Body of pancreas (tissue), 4 donors: ENCODE data around the gene ESPNL. TPM values are rescaled to one million over a fixed set of nuclear protein-coding genes. Genes with fewer than 3 reads are reported as not detected.

Source experiments
- ATAC-seq: fragments of 150-250 bp; one replicate; pipeline ENCODE4 v1.9.1; 2016
- DNase-seq, 4 donors: peaks; one replicate each; pipeline ENCODE4 v3.0.0-alpha.2; 2019
- H3K27ac ChIP-seq, 4 donors: fragments of 200-600 bp; sonication (generic); 1 replicate in 3 of 4; 2 replicates in 1 of 4; pipeline versions ENCODE4 v1.5.1 to v1.6.1; 2016 to 2019; ENCODE audit warnings: mild to moderate bottlenecking in 1 of 4, mixed read lengths in 1 of 4, moderate library complexity in 1 of 4
- H3K27me3 ChIP-seq, 2 donors: fragments of 200-600 bp; sonication (generic); one replicate each; pipeline ENCODE4 v1.6.0; 2016; ENCODE audit warnings: mild to moderate bottlenecking in 1 of 2
- H3K36me3 ChIP-seq, 2 donors: fragments of 200-600 bp; sonication (generic); replicated peaks in 1 of 2; 2 replicates each; pipeline ENCODE4 v1.5.1; 2016; ENCODE audit warnings: low read depth in 2 of 2; ENCODE audit not compliant: insufficient read depth in 1 of 2
- H3K4me1 ChIP-seq: fragments of 200-600 bp; sonication (generic); one replicate; pipeline ENCODE4 v1.6.0; 2016
- H3K4me3 ChIP-seq, 2 donors: fragments of 200-600 bp; sonication (generic); 1 replicate in 1 of 2; 2 replicates in 1 of 2; pipeline ENCODE4 v1.5.1; 2016 to 2019
- H3K9me3 ChIP-seq, 3 donors: fragments of 200-600 bp; sonication (generic); 1 replicate in 2 of 3; 2 replicates in 1 of 3; pipeline ENCODE4 v1.5.1; 2016
- POLR2A ChIP-seq, 3 donors: fragments of 450-650 bp; IDR thresholded peaks; one replicate each; pipeline ENCODE4 v1.6.1; 2016; ENCODE audit warnings: antibody characterized with exemption in 3 of 3, mild to moderate bottlenecking in 2 of 3
- WGBS, 2 donors: methylation state at CpG; one replicate each; pipeline ENCODE4 v1.1.5; 2017; 5-methylcytosine and 5-hydroxymethylcytosine counted together
- intact Hi-C: fragments of 100-400 bp; cut with DNase I; formaldehyde crosslinking; loops from one replicate; pipeline ENCODE4 v1.15.1; 2023
- total RNA-seq, 2 donors: library from RNA; depleted of rRNA; stranded (reverse); fragments of >200 nt; gene quantifications; one replicate each; pipeline ENCODE4 v1.1.0, GENCODE V29; 2016
- TF ChIP-seq, protein P1 (sequence below), 7 experiments: fragments of 450-650 bp in 4 of 7; fragments of 200-600 bp in 3 of 7; sonication (generic) in 3 of 7; IDR thresholded peaks; one replicate each; pipeline ENCODE4 v1.5.1; 2016 to 2019; ENCODE audit warnings: antibody characterized with exemption in 7 of 7

The ESPNL gene
- total RNA-seq, 2 donors from 2014 or later, result not detected

DNA sequence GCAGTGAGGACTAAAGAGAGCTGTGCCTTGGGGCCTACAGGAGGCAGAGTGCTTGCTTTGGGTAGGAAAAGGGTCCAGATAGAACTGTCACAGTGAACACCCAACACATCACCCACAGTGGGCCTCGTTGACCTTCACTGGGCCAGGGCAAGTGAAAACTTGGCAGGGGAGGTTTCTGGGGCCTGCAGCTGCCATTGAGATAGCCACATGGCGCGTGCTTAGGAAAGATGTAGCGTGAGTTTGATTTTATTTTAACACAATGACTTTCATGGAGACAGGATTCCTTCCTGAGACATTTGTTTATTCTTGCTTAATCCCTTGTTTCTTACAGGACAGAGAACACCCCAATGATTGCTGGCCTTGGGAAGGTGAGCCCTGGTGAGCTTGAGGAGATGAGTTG is 9.3 kb upstream of the ESPNL start:
- Histone ChIP-seq H3K36me3 (no peaks in the 10 kb centered on the region), H3K9me3 (no peaks in the 10 kb centered on the region), H3K27ac (no peak overlapping the region), H3K4me3 (no peak overlapping the region), H3K27me3 (no peaks in the 10 kb centered on the region), H3K4me1 (peaks cover 3% of the 10 kb centered on the region)
- DNase-seq, result no peak
- intact Hi-C loops, result no loop called here
- no peak for TF ChIP-seq POLR2A (IDR thresholded peaks at IDR 0.05)
- TF ChIP-seq, protein P1, sequence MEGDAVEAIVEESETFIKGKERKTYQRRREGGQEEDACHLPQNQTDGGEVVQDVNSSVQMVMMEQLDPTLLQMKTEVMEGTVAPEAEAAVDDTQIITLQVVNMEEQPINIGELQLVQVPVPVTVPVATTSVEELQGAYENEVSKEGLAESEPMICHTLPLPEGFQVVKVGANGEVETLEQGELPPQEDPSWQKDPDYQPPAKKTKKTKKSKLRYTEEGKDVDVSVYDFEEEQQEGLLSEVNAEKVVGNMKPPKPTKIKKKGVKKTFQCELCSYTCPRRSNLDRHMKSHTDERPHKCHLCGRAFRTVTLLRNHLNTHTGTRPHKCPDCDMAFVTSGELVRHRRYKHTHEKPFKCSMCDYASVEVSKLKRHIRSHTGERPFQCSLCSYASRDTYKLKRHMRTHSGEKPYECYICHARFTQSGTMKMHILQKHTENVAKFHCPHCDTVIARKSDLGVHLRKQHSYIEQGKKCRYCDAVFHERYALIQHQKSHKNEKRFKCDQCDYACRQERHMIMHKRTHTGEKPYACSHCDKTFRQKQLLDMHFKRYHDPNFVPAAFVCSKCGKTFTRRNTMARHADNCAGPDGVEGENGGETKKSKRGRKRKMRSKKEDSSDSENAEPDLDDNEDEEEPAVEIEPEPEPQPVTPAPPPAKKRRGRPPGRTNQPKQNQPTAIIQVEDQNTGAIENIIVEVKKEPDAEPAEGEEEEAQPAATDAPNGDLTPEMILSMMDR (IDR thresholded peaks at IDR 0.05), result no peak
- WGBS, 2 donors, result 89 to 90% methylated on average over 4 of the region's 4 CpGs
- no peak for ATAC-seq

DNA sequence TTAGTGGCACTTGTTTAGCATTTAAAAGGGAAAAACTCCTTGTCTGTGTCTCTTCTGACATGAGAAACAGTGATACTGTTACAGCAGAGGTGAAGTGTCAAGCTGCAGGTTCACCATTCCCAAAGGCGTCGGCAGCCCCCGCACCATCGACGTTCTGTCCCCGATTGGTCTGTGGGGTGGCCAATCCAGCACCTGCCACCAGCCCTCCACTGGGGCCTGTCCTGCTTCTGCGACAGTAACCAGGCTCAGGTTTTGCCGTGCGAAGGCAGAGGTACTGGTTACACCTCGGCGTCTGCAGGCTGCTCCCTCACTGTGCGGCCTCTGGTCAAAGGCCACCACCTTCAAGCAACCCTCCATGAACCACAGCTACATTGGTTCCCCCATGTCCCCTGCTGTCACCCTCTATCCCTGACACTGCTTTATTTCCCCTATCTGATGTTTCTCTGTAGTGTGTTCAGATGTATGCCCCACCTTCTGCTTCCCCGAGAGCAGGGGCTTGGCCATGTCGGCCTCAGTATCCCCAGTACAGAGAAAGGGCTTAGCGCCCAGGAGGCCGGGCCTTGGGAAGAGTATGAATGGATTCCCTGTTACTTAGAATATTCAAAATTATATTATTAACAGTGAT is 8.6 kb upstream of the ESPNL start:
- ATAC-seq (no peak), DNase-seq (no peak)
- H3K4me3 ChIP-seq, result no peak overlapping the region
- WGBS, 2 donors, result 93% methylated on average over 15 to 16 of the region's 16 CpGs
- H3K27me3 ChIP-seq, result no peaks in the 10 kb centered on the region
- no peak for TF ChIP-seq POLR2A (IDR thresholded peaks at IDR 0.05)
- TF ChIP-seq, protein P1 (IDR thresholded peaks at IDR 0.05), result no peak
- H3K4me1 ChIP-seq, result peaks cover 10% of the 10 kb centered on the region
- H3K36me3 ChIP-seq, result no peaks in the 10 kb centered on the region
- no peak overlapping the region for H3K27ac ChIP-seq
- intact Hi-C loops, result no loop called here
- no peaks in the 10 kb centered on the region for H3K9me3 ChIP-seq

DNA sequence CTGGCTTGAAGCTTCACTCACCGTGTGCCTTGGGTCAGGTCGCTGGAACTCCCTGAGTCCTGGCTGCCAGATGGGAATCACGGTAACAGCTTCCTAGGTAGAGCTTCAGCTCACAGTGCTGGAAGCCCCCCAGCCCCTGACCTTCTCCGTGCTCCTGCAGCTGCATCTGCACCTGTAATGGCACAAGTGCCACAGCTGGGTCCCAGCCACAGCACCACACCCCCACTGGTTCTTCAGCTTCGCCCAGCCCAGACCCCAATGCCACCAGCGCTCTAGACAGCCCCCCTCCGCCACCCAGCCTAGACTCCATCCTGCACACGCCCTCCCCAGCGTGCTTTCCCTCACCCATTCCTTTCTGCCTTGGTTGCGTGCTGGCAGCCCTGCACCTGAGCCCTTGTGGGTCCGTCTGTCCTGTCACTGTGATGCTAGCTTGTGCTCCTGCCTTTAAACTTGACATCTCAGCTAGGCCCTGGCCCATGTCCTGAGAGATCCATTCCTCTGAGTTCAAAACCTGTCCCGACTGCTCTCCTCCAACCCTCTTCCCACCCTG is 7.6 kb upstream of the ESPNL start:
- no peaks in the 10 kb centered on the region for H3K36me3 ChIP-seq
- DNase-seq (no peak), ATAC-seq (no peak)
- no peak overlapping the region for H3K27ac ChIP-seq
- no peaks in the 10 kb centered on the region for H3K9me3 ChIP-seq
- TF ChIP-seq POLR2A (IDR thresholded peaks at IDR 0.05), result no peak
- TF ChIP-seq, protein P1 (IDR thresholded peaks at IDR 0.05), result no peak
- intact Hi-C loops, result no loop called here
- peaks cover 18% of the 10 kb centered on the region for H3K4me1 ChIP-seq
- WGBS, 2 donors, result 96 to 98% methylated on average over 10 to 12 of the region's 12 CpGs
- H3K27me3 ChIP-seq, result no peaks in the 10 kb centered on the region
- no peak overlapping the region for H3K4me3 ChIP-seq

DNA sequence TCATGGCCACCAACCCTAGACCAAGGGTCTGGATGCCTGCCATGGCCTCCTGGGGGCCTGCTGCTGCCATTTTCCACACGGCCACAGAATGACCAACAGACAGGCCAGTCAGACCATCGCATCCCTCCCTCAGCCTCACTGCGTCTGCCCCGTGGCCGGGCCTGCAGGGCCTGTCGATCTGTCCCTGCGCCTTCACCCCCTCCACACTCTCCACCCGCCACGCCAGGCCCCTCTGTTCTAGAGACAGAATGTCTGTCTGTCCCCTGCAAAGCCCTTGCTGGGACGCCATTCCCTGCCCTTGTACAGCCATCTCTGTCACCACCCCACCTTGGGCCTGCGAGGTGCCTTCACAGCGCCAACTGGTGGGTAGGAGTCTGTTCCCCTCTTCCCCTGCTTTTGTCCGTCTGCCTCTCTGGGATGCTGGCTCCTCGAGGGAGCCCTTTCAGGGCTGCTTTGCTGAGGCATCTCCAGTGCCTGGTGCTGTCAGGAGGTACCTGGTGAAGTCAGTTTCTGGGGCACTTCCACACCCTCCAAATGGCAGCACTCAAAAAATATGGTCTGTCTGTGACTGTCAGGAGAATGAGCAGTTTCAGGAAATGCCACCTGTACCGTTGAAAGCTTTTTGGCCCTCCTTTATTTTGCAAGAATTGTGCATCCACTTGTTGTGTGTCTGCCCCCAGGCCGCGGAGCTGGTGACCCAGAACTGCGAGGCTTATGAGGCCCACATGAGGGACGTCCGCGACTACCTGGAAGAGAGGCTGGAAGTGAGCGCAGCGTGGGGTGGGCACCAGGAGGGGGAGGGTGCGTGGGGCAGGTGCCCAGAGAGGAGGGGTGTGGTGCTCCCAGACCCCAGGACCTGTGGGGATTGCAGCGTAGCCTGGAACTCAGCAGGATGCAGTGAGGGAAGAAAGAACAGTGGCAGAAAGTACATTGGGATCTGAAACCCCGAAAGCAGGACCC is 6.7 kb upstream of the ESPNL start:
- TF ChIP-seq POLR2A (IDR thresholded peaks at IDR 0.05), result no peak
- TF ChIP-seq, protein P1 (IDR thresholded peaks at IDR 0.05), result no peak
- no peaks in the 10 kb centered on the region for H3K27me3 ChIP-seq
- no peak overlapping the region for H3K4me3 ChIP-seq
- DNase-seq, result no peak
- WGBS, 2 donors, result 92 to 94% methylated on average over 26 of the region's 26 CpGs
- no peak for ATAC-seq
- intact Hi-C loops, result no loop called here
- H3K4me1 ChIP-seq, result peaks cover 27% of the 10 kb centered on the region
- H3K27ac ChIP-seq, result no peak overlapping the region
- H3K36me3 ChIP-seq, result no peaks in the 10 kb centered on the region
- H3K9me3 ChIP-seq, result no peaks in the 10 kb centered on the region
